A549 (cell line): ENCODE data around the gene UNC5A. TPM values are rescaled to one million over a fixed set of nuclear protein-coding genes. Genes with fewer than 3 reads are reported as not detected.

Experiments
- ATAC-seq, 2 experiments: fragments of 200-7000 bp in 1 of 2; fragments of >200 bp in 1 of 2; cut with Nextera tagmentation in 1 of 2; cut with Tn5 transposase in 1 of 2; 3 replicates each; pipeline versions ENCODE4 v1.8.0 to v1.9.1; 2018 to 2020; ENCODE audit warnings: mild to moderate bottlenecking in 1 of 2, moderate library complexity in 1 of 2
- CTCF ChIA-PET: fragments of 300-600 bp; sonication (Branson Sonifier 250); formaldehyde crosslinking; extraction: SDS; loops from one replicate; lab custom pipeline; 2021; ENCODE audit warnings: antibody characterized with exemption, inconsistent platforms; lab: Yijun Ruan, JAX
- POLR2A ChIA-PET: fragments of 350-600 bp; formaldehyde crosslinking; extraction: SDS; loops from one replicate; lab custom pipeline; 2021; ENCODE audit warnings: antibody characterized with exemption, inconsistent platforms; lab: Yijun Ruan, JAX
- DNase-seq, 2 experiments: peaks; one replicate each; pipeline versions ENCODE4 v3.0.0 to v3.0.0-alpha.2; 2011 to 2016; ENCODE audit warnings: low read depth in 1 of 2, low spot score in 1 of 2
- FAIRE-seq: peaks from 2 replicates; lab custom pipeline; 2011; peaks lifted over from hg19 to GRCh38; lab: Jason Lieb, UNC
- H3K27ac ChIP-seq, 2 experiments: fragments of >200 bp; sonication (Bioruptor Twin); formaldehyde crosslinking; 3 replicates each; pipeline ENCODE4 v1.5.1; 2016 to 2017
- H3K4me1 ChIP-seq: fragments of >200 bp; sonication (Bioruptor Twin); formaldehyde crosslinking; 3 replicates; pipeline ENCODE4 v1.6.1; 2016
- H3K4me2 ChIP-seq: fragments of >200 bp; sonication (Bioruptor Twin); formaldehyde crosslinking; 3 replicates; pipeline ENCODE4 v1.6.1; 2016
- H3K4me3 ChIP-seq: fragments of >200 bp; sonication (Bioruptor Twin); formaldehyde crosslinking; 3 replicates; pipeline ENCODE4 v1.5.1; 2016
- H3K9me3 ChIP-seq: fragments of >200 bp; sonication (Bioruptor Twin); formaldehyde crosslinking; 3 replicates; pipeline ENCODE4 v1.6.1; 2016
- ATOH8 ChIP-seq: fragments of 250-450 bp; sonication (Bioruptor Pico); IDR thresholded peaks from 2 replicates; pipeline ENCODE4 v1.5.0; 2020; ENCODE audit warnings: low read depth, mild to moderate bottlenecking, moderate library complexity
- EHMT2 ChIP-seq: fragments of 200-600 bp; sonication (generic); IDR thresholded peaks from 2 replicates; pipeline ENCODE4 v1.6.1; 2016; ENCODE audit warnings: antibody characterized with exemption, low read depth, mild to moderate bottlenecking, moderate library complexity
- EP300 ChIP-seq, 2 experiments: fragments of >200 bp; sonication (Bioruptor Twin); formaldehyde crosslinking; IDR thresholded peaks; 2 replicates in 1 of 2; 3 replicates in 1 of 2; pipeline ENCODE4 v1.6.1; 2016 to 2017
- FOSB ChIP-seq: fragments of 250-450 bp; sonication (Bioruptor Pico); IDR thresholded peaks from 2 replicates; pipeline ENCODE4 v1.5.0; 2020; ENCODE audit warnings: mild to moderate bottlenecking, moderate library complexity
- FOSL2 ChIP-seq, 2 experiments: fragments of 450-650 bp in 1 of 2; fragments of >200 bp in 1 of 2; sonication (Bioruptor Twin) in 1 of 2; formaldehyde crosslinking; IDR thresholded peaks; 2 replicates each; pipeline versions ENCODE4 v1.5.0 to v1.6.1; 2016 to 2020; ENCODE audit warnings: mild to moderate bottlenecking in 1 of 2, moderate library complexity in 1 of 2
- GATA3 ChIP-seq: IDR thresholded peaks from 2 replicates; pipeline ENCODE4 v1.6.1; 2012; ENCODE audit warnings: borderline replicate concordance
- HDAC2 ChIP-seq: fragments of 200-600 bp; sonication (generic); IDR thresholded peaks from 2 replicates; pipeline ENCODE4 v1.6.1; 2016
- HES2 ChIP-seq: fragments of >200 bp; sonication (Bioruptor Twin); formaldehyde crosslinking; IDR thresholded peaks from 2 replicates; pipeline ENCODE4 v1.6.1; 2016
- HMGXB4 ChIP-seq: fragments of 250-450 bp; sonication (Bioruptor Pico); IDR thresholded peaks from 2 replicates; pipeline ENCODE4 v1.5.0; 2021; ENCODE audit warnings: mild to moderate bottlenecking, moderate library complexity, borderline replicate concordance
- HOXB13 ChIP-seq: fragments of 250-450 bp; sonication (Bioruptor Pico); IDR thresholded peaks from 2 replicates; pipeline ENCODE4 v1.5.0; 2020; ENCODE audit warnings: low read depth, mild to moderate bottlenecking, moderate library complexity
- JUNB ChIP-seq: fragments of >200 bp; sonication (Bioruptor Twin); formaldehyde crosslinking; IDR thresholded peaks from 2 replicates; pipeline ENCODE4 v1.6.1; 2016
- MYC ChIP-seq: IDR thresholded peaks from 2 replicates; pipeline ENCODE4 v1.6.1; 2012; ENCODE audit warnings: mild to moderate bottlenecking, inconsistent platforms, low read length, improper control_type of control experiment, borderline replicate concordance
- NFE2L2 ChIP-seq: fragments of 150-350 bp; conservative IDR thresholded peaks from 2 replicates; pipeline ENCODE4 v1.6.1; 2014; ENCODE audit warnings: low read length
- PHF8 ChIP-seq: fragments of 200-600 bp; sonication (generic); IDR thresholded peaks from 2 replicates; pipeline ENCODE4 v1.6.1; 2016; ENCODE audit warnings: low read depth, mild to moderate bottlenecking, antibody characterized with exemption, moderate library complexity, borderline replicate concordance
- POLR2A ChIP-seq: IDR thresholded peaks from 2 replicates; pipeline ENCODE4 v1.6.1; 2012; ENCODE audit warnings: mild to moderate bottlenecking, low read length
- RAD21 ChIP-seq, 2 experiments: fragments of >200 bp in 1 of 2; sonication (Bioruptor Twin) in 1 of 2; formaldehyde crosslinking in 1 of 2; IDR thresholded peaks in 1 of 2; conservative IDR thresholded peaks in 1 of 2; 2 replicates in 1 of 2; 3 replicates in 1 of 2; pipeline ENCODE4 v1.6.1; 2012 to 2018; ENCODE audit warnings: inconsistent platforms in 1 of 2
- SMC3 ChIP-seq: fragments of >200 bp; sonication (Bioruptor Twin); formaldehyde crosslinking; IDR thresholded peaks from 3 replicates; pipeline ENCODE4 v1.6.1; 2018; ENCODE audit warnings: inconsistent platforms
- ZNF302 ChIP-seq: fragments of 250-450 bp; sonication (Bioruptor Pico); IDR thresholded peaks from 2 replicates; pipeline ENCODE4 v1.9.0; 2021; ENCODE audit warnings: inconsistent platforms, mild to moderate bottlenecking, moderate library complexity
- WGBS: methylation state at CpG from one replicate; pipeline ENCODE4 v1.1.6; 2017; ENCODE audit errors: missing lambda C conversion rate; 5-methylcytosine and 5-hydroxymethylcytosine counted together
- polyA plus RNA-seq, 4 experiments: library from polyadenylated mRNA; depleted of rRNA in 3 of 4; stranded (reverse); fragments of >200 nt; fragmentation: RNase III in 1 of 4; extraction: RNeasy Plus Mini Kit Qiagen cat#74134 plus additional on column Dnase treatment in 1 of 4; gene quantifications; 2 replicates in 3 of 4; 3 replicates in 1 of 4; pipeline ENCODE4 v1.2.3, GENCODE V29; 2011 to 2017

The UNC5A gene
- polyA plus RNA-seq, 2 of the 4 experiments (the other 2 are of a cell fraction) = 0.03 to 0.14 TPM

GRCh38 chr5:176883700-176884570, 73.6 kb downstream of the UNC5A start:
- ATAC-seq (no peak), FAIRE-seq (no peak), DNase-seq (no peak)
- no peak overlapping the region for H3K4me2 ChIP-seq
- ChIA-PET CTCF (interaction anchor here (0.7 to 1.4 kb wide), 5 partner anchors 13 to 237 kb away, joined by 3 to 5 read pairs (median 3); partner anchors contain the start of genes HK3 and TSPAN17), POLR2A (no interaction called here)
- H3K4me1 ChIP-seq = no peaks in the 10 kb centered on the region
- 75% methylated on average over 17 of the region's 17 CpGs for WGBS
- H3K4me3 ChIP-seq = no peak overlapping the region
- H3K27ac ChIP-seq = no peak overlapping the region
- TF ChIP-seq NFE2L2 (no peak), FOSB (CRISPR knock-in tag) (no peak), MYC (no peak), ATOH8 (CRISPR knock-in tag) (no peak), PHF8 (no peak), ZNF302 (CRISPR knock-in tag) (no peak), EP300 (IDR thresholded peaks at IDR 0.05) (no peak)
- no peaks in the 10 kb centered on the region for H3K9me3 ChIP-seq

- Histone ChIP-seq H3K4me2 (no peak overlapping the region), H3K9me3 (no peaks in the 10 kb centered on the region), H3K4me3 (no peak overlapping the region), H3K27ac (no peak overlapping the region), H3K4me1 (no peaks in the 10 kb centered on the region)
- DNase-seq = no peak
- WGBS = 50% methylated on average over 4 of the region's 4 CpGs
- no peak for FAIRE-seq
- POLR2A ChIA-PET = no interaction called here
- no peak for ATAC-seq
- CTCF ChIA-PET = interaction anchor here (0.7 to 1.4 kb wide), 3 partner anchors 14 to 19 kb away, joined by 3 read pairs; partner anchors contain the start of gene HK3
- TF ChIP-seq RAD21 (conservative IDR thresholded peaks at IDR 0.05 in 1 of 2, IDR thresholded peaks at IDR 0.05 in 1 of 2) = no peak
These were observed 74.2 kb downstream of the UNC5A start for GRCh38 chr5:176884571-176884890.

- no peak for TF ChIP-seq RAD21 (conservative IDR thresholded peaks at IDR 0.05 in 1 of 2, IDR thresholded peaks at IDR 0.05 in 1 of 2)
- no peak for TF ChIP-seq HDAC2
- no peak for TF ChIP-seq SMC3
- no peak for TF ChIP-seq EHMT2
- TF ChIP-seq HES2 = no peak
- no peak for TF ChIP-seq GATA3
- no peak for TF ChIP-seq POLR2A
- no peak for TF ChIP-seq JUNB
- TF ChIP-seq FOSL2 (IDR thresholded peaks at IDR 0.05) = no peak
- no peak for TF ChIP-seq FOSL2 (CRISPR knock-in tag; IDR thresholded peaks at IDR 0.05)
- no peak for TF ChIP-seq HOXB13 (CRISPR knock-in tag)
- TF ChIP-seq HMGXB4 (CRISPR knock-in tag) = no peak
- no peak for TF ChIP-seq ATOH8 (CRISPR knock-in tag)
- H3K4me3 ChIP-seq = no peak overlapping the region
- no peak overlapping the region for H3K4me2 ChIP-seq
- no peak for DNase-seq
- no peak overlapping the region for H3K27ac ChIP-seq
- no peak for FAIRE-seq
- no peaks in the 10 kb centered on the region for H3K4me1 ChIP-seq
- POLR2A ChIA-PET = no interaction called here
- CTCF ChIA-PET = interaction anchor here (0.7 to 1.6 kb wide), 3 partner anchors 225 to 307 kb away, joined by 3 to 7 read pairs (median 4); no protein-coding TSS in a partner anchor
- whole genome bisulfite sequencing = 66% methylated on average over 11 of the region's 13 CpGs
- no peak for ATAC-seq
- no peaks in the 10 kb centered on the region for H3K9me3 ChIP-seq
These were observed 76.2 kb downstream of the UNC5A start for GRCh38 chr5:176886336-176887251.
